ENCODE results near the gene GATA2. TPM values are rescaled to one million over a fixed set of nuclear protein-coding genes. Genes with fewer than 3 reads are reported as not detected.

The GATA2 gene
- total RNA-seq, 4 donors from 2014 or later = 2.4 to 10.3 (median 5.4) TPM

DNA sequence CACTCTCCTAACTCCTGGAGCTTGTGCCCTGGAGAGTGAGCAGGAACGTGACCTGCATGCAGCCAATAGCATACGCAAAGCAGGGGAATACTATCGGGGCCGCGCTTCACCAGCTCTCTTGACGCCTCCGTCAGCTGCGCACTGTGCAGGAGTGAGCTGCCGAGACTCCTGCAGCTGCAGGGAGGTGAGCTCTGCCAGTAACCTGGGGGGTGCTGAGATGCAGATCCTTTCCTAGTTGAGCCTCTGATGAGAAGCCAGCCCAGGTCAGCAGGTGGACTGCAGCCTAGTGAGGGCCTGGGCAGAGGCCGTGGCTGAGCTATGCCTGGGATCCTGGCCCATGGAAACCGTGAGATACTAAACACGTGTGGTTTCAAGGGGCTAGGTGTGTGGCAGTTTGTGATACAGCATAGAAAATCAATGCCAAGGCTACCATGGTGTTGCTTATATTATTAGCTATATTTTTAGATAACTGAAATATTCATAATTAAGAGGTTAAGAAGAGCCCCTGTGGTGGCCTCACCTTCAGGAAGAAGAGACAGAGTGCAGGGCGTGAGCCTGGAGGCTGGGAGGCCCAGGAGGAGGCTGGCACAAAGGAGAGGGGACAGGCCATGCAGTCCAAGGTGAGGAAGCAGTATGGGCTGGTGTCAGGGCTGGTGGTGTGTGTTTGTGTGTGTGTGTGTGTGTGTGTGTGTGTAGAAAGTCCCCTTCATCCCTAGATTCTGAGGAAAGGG is 20.4 kb downstream of the GATA2 start:
- Histone ChIP-seq H3K9me3 (no peaks in the 10 kb centered on the region), H3K36me3 (no peaks in the 10 kb centered on the region), H3K4me1 (no peaks in the 10 kb centered on the region), H3K27me3 (peaks cover 50% of the 10 kb centered on the region), H3K27ac (no peak overlapping the region), H3K4me3 (no peak overlapping the region)
- 74% methylated on average over 8 of the region's 13 CpGs for WGBS
- DNase-seq (ENCODE audit: low spot score in 2 of 2) = no peak
- TF ChIP-seq, protein P1, sequence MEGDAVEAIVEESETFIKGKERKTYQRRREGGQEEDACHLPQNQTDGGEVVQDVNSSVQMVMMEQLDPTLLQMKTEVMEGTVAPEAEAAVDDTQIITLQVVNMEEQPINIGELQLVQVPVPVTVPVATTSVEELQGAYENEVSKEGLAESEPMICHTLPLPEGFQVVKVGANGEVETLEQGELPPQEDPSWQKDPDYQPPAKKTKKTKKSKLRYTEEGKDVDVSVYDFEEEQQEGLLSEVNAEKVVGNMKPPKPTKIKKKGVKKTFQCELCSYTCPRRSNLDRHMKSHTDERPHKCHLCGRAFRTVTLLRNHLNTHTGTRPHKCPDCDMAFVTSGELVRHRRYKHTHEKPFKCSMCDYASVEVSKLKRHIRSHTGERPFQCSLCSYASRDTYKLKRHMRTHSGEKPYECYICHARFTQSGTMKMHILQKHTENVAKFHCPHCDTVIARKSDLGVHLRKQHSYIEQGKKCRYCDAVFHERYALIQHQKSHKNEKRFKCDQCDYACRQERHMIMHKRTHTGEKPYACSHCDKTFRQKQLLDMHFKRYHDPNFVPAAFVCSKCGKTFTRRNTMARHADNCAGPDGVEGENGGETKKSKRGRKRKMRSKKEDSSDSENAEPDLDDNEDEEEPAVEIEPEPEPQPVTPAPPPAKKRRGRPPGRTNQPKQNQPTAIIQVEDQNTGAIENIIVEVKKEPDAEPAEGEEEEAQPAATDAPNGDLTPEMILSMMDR (IDR thresholded peaks at IDR 0.05) = no peak

DNA sequence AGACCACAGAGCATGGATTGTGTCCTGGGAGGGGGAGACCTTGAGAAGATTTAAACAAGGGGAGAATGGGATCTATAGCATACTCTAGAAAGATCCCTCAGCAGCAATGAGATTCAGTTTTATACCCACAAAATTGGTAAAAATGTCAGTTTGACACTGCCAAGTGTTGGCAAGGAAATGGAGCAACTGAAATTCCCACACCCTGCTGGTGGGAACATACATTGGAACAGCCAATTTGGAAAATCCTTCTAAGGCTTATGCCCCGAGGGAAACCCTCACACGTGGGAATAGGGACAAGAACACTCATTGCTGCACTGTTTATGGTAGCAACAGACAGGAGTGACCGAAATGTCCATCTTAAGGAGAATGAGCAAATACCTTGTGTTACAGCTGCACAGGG is 21.3 kb downstream of the GATA2 start:
- Histone ChIP-seq H3K4me3 (no peak overlapping the region), H3K27ac (no peak overlapping the region), H3K36me3 (no peaks in the 10 kb centered on the region), H3K27me3 (peaks cover 49% of the 10 kb centered on the region), H3K9me3 (no peaks in the 10 kb centered on the region), H3K4me1 (no peaks in the 10 kb centered on the region)
- 80% methylated on average over 3 of the region's 3 CpGs for WGBS
- TF ChIP-seq POLR2A (IDR thresholded peaks at IDR 0.05) = no peak
- no peak for TF ChIP-seq POLR2AphosphoS5 (IDR thresholded peaks at IDR 0.05)
- no peak for TF ChIP-seq EP300 (IDR thresholded peaks at IDR 0.05)
- TF ChIP-seq, protein P1 (IDR thresholded peaks at IDR 0.05) = no peak
- no peak for DNase-seq (ENCODE audit: low spot score in 2 of 2)

DNA sequence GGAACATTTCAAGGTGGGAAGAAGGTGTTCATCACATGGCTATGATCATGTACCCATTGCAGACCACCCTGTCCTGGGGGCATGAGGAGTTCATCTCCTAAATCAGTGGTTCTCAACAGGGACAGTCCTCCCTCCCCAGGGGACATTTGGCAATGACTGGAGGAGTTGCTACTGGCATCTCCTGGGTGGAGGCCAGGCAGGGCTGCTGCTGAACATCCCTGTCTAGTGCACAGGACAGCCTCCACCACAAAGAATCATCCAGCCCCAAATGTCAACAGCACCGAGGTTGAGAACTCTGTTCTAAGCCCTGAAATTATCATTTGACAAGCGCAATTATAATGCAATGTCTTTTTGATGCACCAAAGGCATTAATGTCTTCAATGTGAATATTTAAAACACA is 21.9 kb downstream of the GATA2 start:
- Histone ChIP-seq H3K27me3 (peaks cover 53% of the 10 kb centered on the region), H3K4me3 (no peak overlapping the region), H3K4me1 (no peaks in the 10 kb centered on the region), H3K9me3 (no peaks in the 10 kb centered on the region), H3K36me3 (no peaks in the 10 kb centered on the region), H3K27ac (no peak overlapping the region)
- no peak for DNase-seq (ENCODE audit: low spot score in 2 of 2)
- 75% methylated on average over 2 of the region's 2 CpGs for WGBS
- TF ChIP-seq POLR2AphosphoS5 (IDR thresholded peaks at IDR 0.05) = no peak
- TF ChIP-seq EP300 (IDR thresholded peaks at IDR 0.05) = no peak
- TF ChIP-seq, protein P1 (IDR thresholded peaks at IDR 0.05) = no peak
- TF ChIP-seq POLR2A (IDR thresholded peaks at IDR 0.05) = no peak

DNA sequence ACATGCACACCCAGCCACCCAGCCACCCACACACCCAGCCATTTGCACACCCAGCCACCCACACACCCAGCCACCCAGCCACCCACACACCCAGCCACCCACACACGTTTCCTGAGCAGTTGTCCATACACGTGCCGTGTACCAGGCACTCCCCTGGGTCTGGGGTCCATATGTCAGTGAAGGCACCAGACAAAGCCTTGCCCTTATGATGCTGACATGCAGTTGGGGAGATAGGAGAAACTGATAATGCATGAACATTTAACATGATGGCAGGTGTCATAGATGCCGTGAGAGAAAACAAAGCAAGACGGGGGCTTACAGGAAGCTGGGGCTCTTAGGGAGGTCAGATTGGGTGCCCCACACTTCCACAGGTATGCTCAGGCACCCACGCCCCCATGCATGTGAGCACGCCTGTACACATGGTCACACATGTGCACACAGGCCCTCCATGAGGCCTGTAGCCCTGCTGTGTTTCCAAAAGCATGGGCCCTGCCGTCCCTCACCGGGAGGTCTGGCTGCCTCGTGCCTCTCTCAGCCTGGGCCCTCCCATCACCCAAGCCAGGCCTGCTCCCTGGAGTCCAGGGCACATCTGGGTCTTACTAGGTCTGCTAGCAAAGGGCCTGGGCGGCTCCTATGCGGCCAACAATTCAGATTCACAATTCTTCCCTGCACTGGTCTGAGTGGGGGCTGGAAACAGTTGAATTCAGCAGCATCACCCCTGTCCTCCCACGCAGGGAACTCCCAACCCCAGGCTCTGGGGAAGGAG is 22.7 kb downstream of the GATA2 start:
- TF ChIP-seq POLR2A (IDR thresholded peaks at IDR 0.05) (no peak), POLR2AphosphoS5 (IDR thresholded peaks at IDR 0.05) (no peak), EP300 (IDR thresholded peaks at IDR 0.05) (no peak)
- TF ChIP-seq, protein P1 (IDR thresholded peaks at IDR 0.05) = no peak
- H3K27me3 ChIP-seq = peaks cover 56% of the 10 kb centered on the region
- H3K4me1 ChIP-seq = no peaks in the 10 kb centered on the region
- DNase-seq (ENCODE audit: low spot score in 2 of 2) = no peak
- no peak overlapping the region for H3K4me3 ChIP-seq
- WGBS = 79% methylated on average over 10 of the region's 13 CpGs
- H3K27ac ChIP-seq = no peak overlapping the region
- H3K9me3 ChIP-seq = no peaks in the 10 kb centered on the region
- no peaks in the 10 kb centered on the region for H3K36me3 ChIP-seq

DNA sequence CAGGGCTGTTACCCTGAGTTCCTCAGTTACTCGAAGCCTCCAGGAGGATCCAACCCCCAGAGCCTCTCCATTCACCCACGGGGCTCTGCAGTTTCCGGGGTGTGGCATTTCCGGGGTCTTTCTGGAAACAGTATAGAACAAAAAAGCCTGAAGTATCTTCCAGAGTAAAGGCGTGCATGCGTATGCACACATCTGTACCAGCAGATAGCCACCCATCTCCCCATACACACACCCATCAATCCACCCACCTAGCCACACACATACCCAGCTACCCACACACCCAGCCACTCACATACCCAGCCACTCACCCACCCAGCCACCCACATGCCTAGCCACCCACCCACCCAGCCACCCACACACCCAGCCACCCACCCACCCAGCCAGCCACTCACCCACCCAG is 23.4 kb downstream of the GATA2 start:
- no peak for DNase-seq (ENCODE audit: low spot score in 2 of 2)
- H3K4me1 ChIP-seq = no peaks in the 10 kb centered on the region
- H3K36me3 ChIP-seq = no peaks in the 10 kb centered on the region
- 57% methylated on average over 6 of the region's 6 CpGs for WGBS
- TF ChIP-seq POLR2A (IDR thresholded peaks at IDR 0.05) (no peak), EP300 (IDR thresholded peaks at IDR 0.05) (no peak), POLR2AphosphoS5 (IDR thresholded peaks at IDR 0.05) (no peak)
- TF ChIP-seq, protein P1 (IDR thresholded peaks at IDR 0.05) = no peak
- H3K27me3 ChIP-seq = peaks cover 56% of the 10 kb centered on the region
- H3K4me3 ChIP-seq = no peak overlapping the region
- H3K27ac ChIP-seq = no peak overlapping the region
- H3K9me3 ChIP-seq = no peaks in the 10 kb centered on the region

All from suprapubic skin (tissue), 4 donors.